ENCODE measurements around the gene TMEM187.

TMEM187 gene

DNA sequence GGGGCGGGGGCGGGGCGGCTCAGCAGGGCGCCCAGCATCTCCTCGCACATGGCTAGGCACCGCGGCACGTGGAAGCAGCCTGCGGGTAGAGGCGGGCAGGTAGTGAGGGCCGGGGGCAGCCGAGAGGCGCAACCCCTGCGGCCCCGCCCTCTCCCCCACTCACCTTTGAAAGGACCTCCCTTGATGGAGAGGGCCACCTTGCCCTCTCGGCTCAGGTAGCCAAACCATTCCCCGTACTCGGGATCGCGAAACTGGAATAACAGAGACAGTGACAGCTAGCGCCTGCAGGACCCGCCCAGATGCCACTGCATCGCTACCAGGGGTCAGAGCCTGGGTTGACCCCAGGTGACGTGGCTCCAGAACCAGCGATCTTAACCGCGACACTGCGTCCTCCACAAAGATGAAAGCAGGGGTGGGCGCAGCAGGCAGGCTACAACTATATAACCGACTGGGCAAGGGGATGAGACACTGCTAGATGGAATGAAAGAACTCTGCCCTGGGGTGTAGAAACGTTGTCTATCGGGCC lies 37.2 kb upstream of the TMEM187 start:
- no peak for DNase-seq (ENCODE audit: low spot score)

DNA sequence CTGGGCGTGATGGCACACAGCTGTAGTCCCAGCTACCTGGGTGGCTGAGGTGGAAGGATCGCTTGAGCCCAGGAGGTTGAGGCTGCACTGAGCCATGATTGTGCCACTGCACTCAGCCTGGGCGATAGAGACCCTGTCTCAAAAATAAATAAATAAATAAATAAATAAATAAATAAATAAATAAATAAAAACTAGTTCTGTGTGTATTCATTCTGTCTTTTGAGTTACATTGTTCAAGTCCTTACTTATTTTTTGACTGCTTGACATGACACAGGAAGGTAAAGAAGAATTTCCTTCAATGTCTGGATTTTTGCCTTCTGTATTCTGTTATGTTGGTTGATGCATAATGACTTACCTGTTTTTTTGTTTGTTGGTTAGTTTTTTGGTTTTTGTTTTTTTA lies 35.5 kb upstream of the TMEM187 start:
- no peak for DNase-seq (ENCODE audit: low spot score)

DNA sequence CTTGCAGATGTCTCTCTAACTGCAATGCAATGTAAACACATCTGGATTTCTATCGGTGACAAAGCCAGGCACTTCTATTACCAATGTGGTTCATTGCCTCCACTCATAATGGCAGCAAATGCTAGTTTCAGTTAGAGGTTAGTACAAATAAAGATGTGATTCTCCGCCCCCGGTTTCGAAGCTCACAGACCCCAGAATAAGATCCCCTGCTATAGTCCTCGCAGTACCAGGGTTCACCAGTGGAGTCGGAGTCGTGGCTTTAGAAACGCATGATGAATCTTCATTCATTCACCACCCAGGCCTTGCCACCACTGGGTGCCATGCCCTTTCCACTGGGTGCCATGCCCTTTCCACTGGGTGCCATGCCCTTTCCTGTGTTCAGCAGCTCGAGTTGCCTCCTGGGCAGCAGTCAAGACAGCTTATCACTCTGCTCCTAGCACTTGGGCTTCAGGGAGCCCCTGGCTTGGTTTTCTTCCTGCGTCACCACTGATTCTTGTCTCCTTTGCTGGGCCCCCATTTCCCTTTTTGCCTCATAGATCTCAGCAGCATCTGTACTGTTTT lies 34.2 kb upstream of the TMEM187 start:
- no peak for DNase-seq (ENCODE audit: low spot score)

DNA sequence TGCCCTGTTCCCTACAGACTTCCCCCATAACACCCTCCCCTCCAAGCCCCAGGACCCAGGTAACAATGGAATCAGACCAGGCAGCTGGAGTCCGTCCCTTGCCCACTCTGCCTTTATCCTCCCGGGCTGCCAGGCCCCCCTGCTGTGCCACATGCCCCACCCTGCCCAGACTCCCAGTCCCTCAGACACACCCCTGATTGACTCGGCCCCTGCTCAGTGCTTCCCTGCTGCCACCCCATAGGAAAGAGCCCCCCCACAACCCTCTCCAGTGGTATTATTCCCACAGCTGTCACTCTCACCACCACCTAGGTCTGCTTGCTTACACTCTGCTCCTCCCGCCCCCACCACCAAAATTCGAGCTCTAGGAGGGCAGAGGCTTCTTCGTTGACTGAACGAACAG lies 33.0 kb upstream of the TMEM187 start:
- DNase-seq (ENCODE audit: low spot score): no peak

DNA sequence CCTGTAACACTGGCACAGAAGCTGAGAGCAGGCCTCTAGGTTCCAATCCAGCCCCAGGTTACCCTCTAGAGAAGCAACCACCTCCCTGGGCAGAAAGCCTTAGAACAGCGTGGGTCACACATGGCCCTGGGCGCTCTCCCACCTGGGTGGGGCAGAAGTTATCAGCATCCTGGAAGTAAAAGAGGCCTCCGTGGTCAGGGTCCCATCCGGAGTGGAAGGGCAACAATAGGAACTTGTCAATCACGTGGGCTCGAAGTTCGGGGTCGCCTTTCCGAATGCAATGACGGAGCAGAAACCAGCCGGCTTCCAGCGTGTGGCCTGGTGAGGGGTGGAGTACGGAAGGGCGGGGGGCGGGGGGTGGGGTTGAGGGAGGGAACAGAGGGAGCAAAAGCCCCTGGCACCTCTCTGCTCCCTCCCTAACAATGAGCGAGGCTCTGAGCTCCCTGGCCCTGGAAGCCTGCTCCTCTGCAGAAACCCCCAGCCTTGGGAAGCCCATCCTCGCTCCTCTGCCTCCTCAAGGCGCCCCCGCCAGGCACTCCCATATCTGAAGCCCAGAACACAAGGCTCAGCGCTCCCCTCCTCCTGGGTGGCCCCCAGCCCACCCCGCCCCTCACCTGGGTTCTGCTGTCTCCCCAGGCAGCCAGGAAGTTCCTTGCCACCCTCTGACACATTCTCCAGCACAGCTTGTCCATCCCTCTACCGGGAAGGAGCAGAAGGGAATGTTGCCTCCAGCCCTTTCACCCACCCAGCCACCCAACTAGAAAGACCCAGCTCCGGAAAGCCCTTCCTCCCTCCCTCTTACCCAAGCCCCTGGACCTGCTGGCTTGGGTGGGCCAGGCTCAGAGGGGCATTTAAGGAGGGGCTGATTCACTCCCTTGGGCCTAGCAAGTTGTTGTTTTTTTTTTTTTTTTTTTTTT lies 31.0 kb upstream of the TMEM187 start:
- DNase-seq (ENCODE audit: low spot score): peak; percentile 22

DNA sequence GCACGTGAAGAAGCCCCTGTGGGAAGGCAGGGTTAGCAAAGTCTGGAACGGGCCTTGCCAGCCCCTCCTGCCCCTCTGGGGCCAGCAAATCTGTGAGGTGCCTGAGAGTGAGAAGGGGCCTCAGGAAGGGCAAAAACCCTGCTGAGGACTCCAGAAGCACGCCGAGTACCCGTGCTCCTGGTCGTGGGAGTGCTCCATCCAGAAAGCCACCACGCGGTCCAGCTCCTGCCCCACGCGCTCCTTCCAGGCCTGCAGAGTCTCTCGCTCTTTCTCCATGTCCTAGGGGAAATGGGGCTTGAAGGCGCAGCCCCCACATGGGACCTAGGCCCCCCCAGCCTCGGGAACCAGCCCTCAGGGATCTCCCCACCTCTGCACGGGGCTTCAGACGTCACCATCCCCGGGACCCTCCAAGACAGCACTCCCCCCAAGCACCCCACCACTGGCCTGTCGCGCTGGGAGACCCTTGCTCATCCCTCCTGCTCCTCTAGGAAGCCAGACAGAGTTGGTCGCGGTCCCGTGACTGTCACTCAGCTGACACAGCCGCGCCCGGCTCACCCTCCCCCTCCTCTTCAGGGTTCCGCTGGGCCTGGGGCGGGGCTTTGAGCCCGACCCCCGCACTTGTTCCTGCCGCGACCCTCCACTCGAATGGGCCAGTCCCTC lies 28.3 kb upstream of the TMEM187 start, which contains the start of gene RENBP:
RENBP (minus strand) TSS at position 504 of the 660 bp plus-strand sequence; CDS start at position 471, 33 bp downstream.
- peak; percentile 39 for DNase-seq (ENCODE audit: low spot score)

DNA sequence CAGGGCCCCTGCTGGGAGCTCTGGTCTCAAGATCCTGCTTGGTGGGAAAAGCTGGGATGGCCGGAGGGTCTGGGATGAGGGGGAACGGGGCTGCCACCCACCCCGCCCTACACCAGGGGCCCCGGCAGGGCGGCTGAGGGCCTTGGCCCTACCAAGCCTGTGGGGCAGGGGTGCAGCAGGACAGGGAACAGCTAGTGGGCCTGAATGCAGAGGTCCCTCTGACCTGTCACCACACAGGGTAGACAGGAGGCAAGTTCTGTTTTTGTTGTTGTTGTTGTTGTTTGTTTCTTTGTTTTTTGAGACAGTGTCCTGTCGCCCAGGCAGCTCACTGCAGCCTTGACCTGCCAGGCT lies 27.8 kb upstream of the TMEM187 start:
- DNase-seq (ENCODE audit: low spot score): no peak

DNA sequence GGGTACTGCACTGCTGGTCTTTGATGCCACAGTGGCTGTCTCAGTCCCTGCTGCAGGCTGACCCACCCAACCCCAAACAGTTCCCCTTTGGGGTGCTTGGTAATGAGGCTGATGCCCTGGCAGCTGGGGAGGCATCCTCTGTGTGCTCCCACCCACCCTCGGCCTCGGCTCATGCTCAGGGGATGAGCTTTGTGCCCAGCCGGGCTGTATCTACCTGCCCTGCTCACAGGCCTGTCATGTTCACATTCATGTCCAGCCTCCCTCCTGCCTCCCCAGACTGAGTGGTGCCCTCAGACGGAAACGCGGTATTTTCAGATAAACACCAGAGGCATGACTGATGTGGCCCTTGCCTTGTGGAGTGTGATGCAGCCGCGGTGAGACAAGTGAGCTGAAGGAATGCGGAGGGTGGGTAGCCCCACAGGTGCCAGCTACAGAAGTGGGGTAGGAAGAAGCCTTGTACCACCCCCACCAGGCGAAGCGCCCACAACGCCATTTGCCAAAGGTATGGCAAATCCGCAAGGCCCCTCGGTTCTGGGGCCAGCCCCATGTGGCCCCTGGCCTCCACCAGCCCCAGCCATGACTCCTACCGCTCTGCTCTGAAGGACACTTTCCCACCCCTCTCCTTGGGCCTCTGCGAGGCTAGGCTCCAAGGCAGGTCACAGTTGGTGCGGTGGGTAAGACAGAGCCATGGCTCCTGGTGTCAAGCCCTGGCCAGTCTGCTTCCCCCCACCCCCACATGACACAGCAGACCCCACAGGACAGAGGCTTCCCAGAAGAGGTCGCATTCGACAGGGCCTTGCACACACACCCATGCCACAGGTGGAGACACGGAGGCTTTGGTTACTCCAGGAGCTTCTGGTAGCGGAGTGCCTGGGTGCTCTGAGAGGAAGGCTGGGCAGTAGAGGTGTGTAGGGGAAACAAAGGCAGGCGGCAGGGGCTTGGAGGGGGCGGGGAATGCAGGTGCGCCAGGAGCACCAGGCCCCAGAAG lies 26.3 kb upstream of the TMEM187 start:
- no peak for DNase-seq (ENCODE audit: low spot score)

DNA sequence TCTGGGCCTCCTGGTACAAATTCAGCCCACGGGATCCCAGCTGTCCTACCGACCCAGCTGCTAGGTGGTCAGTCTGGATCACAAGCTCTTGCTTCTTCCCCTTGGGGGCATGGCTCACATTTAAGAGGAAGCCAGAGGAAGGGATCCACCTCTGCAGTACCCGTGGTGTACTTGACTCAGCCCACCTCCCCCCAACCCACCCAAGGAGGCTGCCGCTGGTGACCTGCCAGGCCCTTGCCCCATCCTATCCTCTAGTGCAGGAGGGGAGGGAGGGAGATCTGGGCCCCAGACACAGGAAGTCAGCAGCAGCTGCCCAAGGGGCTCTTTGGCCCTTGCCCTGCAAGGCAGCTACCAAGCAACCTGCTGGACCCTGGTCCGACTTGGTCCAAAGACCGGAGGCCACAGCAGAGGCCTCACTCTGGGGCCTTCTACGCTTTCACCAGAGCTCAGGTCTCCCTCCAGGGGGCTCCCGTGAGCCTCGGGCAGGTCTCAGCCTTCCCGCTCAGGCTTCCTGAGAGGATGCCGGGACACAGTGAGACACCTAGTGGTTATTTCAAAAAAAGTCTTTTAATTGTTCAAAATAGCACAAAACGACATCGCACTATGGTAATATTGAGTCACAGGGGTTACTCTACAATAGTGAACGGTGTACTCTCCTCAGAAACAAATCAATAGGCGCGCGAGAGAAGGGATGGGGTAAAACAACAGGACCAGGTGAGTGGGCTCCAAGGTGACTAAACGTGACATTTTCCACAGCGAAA lies 25.4 kb upstream of the TMEM187 start:
- DNase-seq (ENCODE audit: low spot score): peak; percentile 45

DNA sequence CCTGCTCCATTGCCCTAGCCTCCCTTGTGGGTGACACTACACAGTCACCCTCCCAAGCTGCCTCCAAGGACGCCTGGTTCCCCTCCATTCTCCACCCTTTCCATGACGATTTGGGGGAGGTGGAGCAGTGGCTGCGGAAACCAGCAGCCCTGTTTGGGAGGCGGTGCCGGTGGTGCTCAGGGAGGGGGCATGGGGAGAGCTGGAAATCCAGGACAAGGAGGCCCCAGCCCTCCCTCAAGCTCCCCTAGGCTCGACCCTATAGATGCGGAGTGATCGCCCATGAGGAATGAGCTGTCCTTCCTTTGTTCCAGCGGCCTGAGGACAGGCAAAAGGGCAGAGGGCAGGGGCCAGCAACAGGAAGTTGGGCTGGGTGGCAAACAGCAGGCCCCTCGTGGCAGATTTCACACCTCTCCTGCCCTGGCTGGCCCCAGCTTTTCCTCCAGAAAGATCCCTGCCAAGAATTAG lies 24.5 kb upstream of the TMEM187 start:
- no peak for DNase-seq (ENCODE audit: low spot score)

DNA sequence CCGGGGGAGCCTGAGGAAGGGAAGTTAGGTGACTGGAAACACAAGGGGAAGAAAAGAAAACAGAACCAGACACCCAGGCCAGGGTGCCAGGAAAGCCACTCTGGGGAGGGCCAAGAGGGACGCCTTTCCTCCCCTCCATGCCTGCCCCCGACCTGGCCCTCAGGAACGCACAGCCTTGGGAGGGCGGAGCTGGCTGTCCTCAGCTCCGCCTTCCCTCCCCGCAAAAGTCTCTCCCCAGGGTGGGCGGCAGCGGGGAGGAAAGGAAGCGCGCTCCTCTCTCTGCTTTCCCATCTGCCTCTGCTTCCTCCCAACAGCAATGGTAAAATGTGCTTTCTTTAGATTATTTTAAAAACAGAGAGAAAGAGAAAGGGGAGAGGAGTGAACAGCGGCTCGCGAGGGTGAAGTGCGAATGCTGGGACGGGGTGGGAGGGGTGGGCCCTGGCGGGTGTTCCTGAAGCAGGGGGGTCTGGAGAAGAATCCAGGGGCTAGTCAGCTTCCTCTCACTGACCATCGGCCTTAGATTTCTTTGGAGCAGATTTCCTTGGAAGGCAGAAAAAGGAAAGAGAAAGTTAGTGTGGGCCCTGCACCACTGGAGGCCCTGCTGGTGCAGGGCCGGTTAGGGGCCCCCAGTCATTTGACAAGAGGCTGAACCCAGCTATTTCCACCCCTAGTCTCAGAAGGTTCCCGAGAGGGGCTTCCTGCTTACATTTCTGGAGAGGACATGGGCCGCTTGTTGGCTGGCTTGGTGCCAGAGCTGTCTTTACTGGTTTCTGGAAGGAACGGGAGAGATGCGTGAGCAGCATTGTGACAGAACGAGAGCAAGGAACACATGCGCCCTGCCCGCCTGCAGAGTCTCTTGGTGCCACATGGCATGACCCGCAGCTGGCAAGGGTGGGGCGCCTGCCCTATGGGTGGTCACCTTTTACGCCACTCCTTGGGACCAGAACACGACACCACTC lies 23.4 kb upstream of the TMEM187 start:
- DNase-seq (ENCODE audit: low spot score): no peak

DNA sequence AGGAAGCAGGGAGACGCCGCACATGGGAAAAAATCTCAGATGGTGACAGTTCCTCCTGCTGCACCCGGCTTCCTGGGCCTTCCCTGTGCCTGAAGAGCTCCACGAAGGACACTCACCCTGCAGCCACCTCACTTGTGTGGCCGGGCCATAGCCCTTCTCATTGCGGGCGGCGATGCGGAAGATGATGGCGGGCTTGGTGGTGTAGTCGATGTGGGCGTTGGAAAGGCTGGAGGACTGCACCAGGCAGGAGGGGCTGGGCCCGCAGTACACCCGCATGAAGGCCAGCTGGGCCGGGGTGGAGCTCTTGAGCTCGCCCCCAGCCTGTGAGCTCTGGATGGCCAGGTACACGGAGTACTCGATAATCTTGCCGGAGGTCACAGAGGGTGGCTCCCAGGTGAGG lies 22.4 kb upstream of the TMEM187 start:
- DNase-seq (ENCODE audit: low spot score): no peak

DNA sequence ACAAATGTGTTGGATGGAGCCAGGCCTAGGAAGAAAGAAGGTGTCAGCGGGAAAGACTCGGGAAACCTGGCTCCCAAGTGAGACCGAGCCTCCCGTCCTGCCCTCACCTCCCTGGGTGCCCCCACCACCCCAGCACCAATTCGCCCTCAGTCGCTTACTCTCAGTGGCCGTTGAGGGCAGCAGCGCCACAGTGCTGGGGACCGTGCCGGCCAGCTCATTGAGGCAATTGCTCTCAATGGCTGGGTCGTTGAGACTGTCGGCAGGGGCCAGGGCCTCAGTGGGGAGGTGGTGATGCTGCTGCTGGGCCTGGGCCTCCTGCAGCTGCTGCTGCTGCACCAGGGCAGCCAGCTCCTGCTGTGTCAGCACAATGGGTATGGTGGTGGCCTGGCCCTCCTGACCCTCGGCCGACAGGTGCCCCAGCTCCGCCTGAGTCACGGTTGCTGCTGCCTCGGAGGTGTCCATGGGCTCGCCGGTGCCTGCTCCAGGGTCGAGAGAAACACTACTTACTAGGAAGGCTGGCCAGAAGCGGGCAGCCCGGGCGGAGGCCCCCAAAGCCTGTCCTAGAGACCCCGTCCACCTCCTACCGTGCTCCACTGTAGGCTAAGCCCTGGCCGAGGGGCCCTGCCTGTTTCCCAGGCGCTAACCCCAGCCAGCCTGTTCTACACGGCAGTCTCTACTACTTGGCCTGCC lies 20.7 kb upstream of the TMEM187 start:
- DNase-seq (ENCODE audit: low spot score): no peak

DNA sequence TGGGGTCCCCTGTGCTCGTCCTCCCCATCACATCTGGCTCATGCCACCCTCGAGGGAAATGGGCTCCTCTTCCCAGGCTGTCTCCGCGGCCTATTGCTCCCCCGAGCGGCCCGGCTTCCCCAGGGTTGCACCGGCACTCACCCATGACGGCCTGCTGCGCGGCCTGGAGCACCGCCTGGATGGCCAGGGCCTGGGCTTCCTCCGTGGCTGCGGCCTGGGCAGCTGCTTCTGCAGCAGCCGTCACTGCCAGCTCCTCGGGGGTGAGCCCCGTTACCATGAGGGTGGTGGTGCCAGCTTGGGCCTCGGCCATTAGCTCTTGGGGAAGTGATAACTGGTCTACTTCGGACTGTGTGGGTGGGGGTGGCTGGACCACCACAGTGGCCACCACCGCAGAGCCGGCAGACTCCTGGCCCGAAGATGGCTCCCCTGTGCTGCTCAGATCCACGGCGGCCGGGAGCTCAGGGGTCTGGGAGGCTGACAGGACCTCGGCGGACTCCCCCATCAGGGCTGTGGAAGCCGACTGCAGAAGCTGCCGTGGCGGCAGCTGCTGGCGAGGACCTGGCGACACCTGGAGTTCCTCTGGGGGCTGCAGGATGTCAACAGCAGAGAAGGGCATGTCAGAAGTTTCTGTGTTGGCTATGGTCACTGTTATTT lies 20.1 kb upstream of the TMEM187 start:
- no peak for DNase-seq (ENCODE audit: low spot score)

DNA sequence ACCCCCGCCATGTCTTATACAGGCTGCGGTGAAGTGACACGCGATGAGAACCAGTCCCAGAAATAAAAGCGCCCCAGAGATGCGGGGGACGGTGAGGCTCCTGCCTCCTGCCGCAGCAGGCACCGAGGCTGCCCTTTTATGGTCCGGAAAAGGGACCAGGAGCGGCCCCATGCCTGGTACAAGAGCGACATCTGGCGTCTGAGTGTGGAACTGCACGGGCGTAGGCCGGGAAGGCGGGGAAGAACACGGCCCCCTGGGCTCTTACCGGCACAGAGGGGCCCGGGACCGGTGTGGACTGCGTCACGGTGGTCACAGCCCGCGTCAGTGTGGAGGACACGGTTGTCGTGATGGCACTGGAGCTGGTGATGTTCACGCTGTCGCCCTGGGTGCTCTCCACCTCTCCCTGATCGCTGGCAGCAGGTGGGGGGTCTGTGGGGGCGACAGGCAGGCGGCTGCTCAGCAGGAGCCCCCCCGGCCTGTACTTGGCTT lies 19.2 kb upstream of the TMEM187 start:
- peak; percentile 90 for DNase-seq (ENCODE audit: low spot score)

DNA sequence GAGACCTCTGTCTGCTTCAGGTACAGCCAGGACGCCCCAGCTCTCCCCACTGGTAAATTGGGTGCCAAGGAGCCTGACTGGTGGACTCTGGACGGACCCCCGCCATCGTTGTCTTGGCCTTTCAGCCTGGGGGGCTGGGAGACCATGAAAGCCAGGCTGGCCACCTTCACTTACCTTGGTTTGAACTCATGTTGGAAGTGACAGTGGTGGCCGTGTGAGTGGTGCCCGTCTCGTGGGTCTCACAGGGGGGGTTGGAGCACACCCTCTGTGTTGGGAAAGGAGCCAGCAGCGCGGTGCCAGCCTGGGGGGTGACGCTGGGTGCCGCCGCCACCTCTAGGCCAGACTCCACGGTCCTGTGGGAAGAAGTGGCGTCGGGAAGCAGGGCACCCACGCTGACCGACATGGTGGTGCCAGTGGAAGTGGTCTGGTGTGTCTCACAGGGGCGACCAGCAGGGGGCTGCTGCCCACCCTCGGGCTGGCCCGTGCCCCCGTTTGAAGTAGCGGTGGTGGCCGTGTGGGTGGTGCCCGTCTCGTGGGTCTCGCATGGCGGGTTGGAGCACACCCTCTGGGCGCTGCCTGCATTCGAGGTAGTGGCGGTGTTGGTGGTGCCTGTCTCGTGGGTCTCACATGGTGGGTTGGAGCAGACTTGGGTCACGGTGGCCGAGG lies 18.5 kb upstream of the TMEM187 start:
- no peak for DNase-seq (ENCODE audit: low spot score)

DNA sequence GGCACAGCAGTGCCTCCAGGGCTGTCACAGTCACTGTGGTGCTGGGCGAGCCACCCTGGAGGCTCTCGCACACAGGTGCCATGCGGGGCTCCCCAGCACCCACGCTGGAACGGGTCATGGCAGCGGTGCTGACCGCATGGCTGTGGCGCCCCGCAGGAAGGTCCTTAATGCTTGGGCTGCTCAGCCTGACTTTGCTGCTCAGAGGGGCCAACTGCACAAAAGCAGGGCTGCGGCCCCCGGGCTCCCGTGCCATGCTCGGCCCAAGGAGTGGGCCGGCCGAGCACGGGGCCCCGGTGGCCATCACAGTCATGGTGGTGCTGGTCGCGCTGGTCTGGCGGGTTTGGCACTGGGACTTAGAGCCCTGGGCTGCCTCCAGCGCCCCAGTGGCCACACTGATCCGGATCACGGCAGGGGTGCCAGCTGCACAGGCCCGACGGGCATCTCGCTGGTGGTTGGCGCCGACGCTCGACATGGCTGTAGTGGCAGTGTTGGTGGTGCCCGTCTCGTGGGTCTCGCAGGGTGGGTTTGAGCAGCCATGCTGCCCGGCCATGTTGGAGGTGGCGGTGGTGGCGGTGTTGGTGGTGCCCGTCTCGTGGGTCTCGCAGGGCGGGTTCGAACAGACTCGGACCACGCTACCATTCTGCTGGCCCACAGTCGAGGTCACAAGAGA lies 17.9 kb upstream of the TMEM187 start:
- no peak for DNase-seq (ENCODE audit: low spot score)

Data from iPS-NIHi11 (cell line).